ENCODE results near the gene SCML1.
A peak's percentile ranks its signal among the peaks of the same experiment; 100 is the strongest.

Gene SCML1

GRCh38 chrX:17721715-17722114 is 15.6 kb upstream of the SCML1 start:
- TF ChIP-seq, protein P1, sequence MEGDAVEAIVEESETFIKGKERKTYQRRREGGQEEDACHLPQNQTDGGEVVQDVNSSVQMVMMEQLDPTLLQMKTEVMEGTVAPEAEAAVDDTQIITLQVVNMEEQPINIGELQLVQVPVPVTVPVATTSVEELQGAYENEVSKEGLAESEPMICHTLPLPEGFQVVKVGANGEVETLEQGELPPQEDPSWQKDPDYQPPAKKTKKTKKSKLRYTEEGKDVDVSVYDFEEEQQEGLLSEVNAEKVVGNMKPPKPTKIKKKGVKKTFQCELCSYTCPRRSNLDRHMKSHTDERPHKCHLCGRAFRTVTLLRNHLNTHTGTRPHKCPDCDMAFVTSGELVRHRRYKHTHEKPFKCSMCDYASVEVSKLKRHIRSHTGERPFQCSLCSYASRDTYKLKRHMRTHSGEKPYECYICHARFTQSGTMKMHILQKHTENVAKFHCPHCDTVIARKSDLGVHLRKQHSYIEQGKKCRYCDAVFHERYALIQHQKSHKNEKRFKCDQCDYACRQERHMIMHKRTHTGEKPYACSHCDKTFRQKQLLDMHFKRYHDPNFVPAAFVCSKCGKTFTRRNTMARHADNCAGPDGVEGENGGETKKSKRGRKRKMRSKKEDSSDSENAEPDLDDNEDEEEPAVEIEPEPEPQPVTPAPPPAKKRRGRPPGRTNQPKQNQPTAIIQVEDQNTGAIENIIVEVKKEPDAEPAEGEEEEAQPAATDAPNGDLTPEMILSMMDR (IDR thresholded peaks at IDR 0.05; ENCODE audit: insufficient read depth, missing control alignments): no peak
- no peak for FAIRE-seq
- no peak for DNase-seq (ENCODE audit: insufficient read length, low spot score)

DNA sequence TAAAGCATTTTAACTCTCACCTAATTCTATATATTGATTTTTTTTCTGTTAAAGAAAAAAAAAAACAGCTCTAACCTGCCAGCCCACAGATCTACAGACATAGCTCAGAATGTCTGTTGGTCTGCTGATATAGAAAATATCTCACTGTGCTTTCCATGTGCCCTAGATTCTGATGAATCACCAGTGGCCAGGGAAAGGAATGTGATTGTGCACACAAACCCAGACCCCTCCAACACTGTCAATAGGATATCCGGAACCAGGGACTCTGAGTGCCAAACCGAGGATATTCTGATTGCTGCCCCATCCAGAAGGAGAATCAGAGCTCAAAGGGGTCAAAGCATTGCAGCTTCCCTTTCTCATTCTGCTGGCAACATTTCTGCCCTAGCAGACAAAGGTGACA is 12.1 kb upstream of the SCML1 start:
- FAIRE-seq: no peak
- no peak for DNase-seq (ENCODE audit: insufficient read length, low spot score)
- TF ChIP-seq, protein P1 (IDR thresholded peaks at IDR 0.05; ENCODE audit: insufficient read depth, missing control alignments): no peak

GRCh38 chrX:17732138-17732783 is 5.0 kb upstream of the SCML1 start:
- no peak for FAIRE-seq
- TF ChIP-seq, protein P1 (IDR thresholded peaks at IDR 0.05; ENCODE audit: insufficient read depth, missing control alignments): no peak
- no peak for DNase-seq (ENCODE audit: insufficient read length, low spot score)

DNA sequence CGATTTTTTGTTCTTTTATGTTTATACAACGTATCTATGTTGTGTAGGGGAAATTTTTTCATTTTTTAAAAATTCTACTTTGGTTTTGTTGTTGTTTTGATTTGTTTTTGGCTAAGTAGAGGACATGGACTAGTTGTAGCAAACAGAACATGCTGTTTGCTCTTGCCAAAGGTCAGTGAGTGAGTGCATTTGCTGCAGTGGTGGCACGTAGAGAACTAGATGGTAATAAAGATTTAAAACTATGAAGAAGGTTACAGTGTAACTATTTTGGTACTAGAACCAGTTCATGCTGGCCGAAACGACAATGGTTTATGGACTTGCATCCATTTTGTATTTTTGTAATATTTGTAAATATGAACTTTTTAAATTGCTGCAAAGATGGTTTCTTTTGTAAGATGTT is 1.9 kb upstream of the SCML1 start:
- DNase-seq (ENCODE audit: insufficient read length, low spot score): no peak
- no peak for FAIRE-seq
- TF ChIP-seq, protein P1 (IDR thresholded peaks at IDR 0.05; ENCODE audit: insufficient read depth, missing control alignments): no peak

DNA sequence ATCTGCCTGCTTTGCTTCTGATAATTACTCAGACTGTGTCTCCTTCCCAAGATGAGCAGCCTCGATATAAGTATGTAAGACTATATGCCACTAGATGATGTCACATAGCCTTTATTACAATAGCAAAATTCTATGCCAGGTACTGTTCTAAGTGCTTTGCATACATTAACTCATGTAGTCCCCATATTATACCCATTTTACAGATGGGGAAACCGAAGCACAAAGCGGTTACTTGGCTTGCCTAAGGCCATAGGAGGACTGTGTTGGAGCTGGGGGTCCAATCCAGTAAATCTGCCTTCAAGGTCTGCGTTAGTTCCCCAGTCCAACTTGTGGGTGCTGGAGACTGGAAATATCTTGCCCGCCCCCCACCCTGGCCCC is 826 bp upstream of the SCML1 start:
- TF ChIP-seq, protein P1 (IDR thresholded peaks at IDR 0.05; ENCODE audit: insufficient read depth, missing control alignments): no peak
- DNase-seq (ENCODE audit: insufficient read length, low spot score) (no peak), FAIRE-seq (no peak)

GRCh38 chrX:17737710-17737985 is 355 bp downstream of the SCML1 start:
- TF ChIP-seq, protein P1 (IDR thresholded peaks at IDR 0.05; ENCODE audit: insufficient read depth, missing control alignments): no peak
- DNase-seq (ENCODE audit: insufficient read length, low spot score) (no peak), FAIRE-seq (no peak)

GRCh38 chrX:17737986-17738713 is 857 bp downstream of the SCML1 start:
- FAIRE-seq: peak; percentile 68
- no peak for DNase-seq (ENCODE audit: insufficient read length, low spot score)
- TF ChIP-seq, protein P1 (IDR thresholded peaks at IDR 0.05; ENCODE audit: insufficient read depth, missing control alignments): no peak
